Right lobe of liver (tissue), 6 donors: ENCODE measurements around the gene TOB1. TPM values are rescaled to one million over a fixed set of nuclear protein-coding genes. Genes with fewer than 3 reads are reported as not detected.

Experiments
- ATAC-seq, 4 donors: fragments of 200-7000 bp; cut with Tn5 transposase; one replicate each; pipeline ENCODE4 v1.9.1; 2020; ENCODE audit warnings: mild to moderate bottlenecking in 4 of 4, moderate library complexity in 4 of 4
- DNase-seq, 3 donors: peaks; one replicate each; pipeline ENCODE4 v3.0.0-alpha.2; 2020
- H3K27ac ChIP-seq, 3 donors: fragments of 200-600 bp; one replicate each; pipeline ENCODE4 v1.8.0; 2022
- H3K27me3 ChIP-seq, 2 donors: fragments of 200-600 bp; one replicate each; pipeline ENCODE4 v1.8.0; 2022
- H3K36me3 ChIP-seq, 4 donors: fragments of 200-600 bp; sonication (generic) in 1 of 4; one replicate each; pipeline versions ENCODE4 v1.5.1 to v1.8.0; 2017 to 2022; ENCODE audit warnings: control low read depth in 1 of 4
- H3K4me1 ChIP-seq, 4 donors: fragments of 200-600 bp; sonication (generic) in 1 of 4; one replicate each; pipeline versions ENCODE4 v1.5.1 to v1.8.0; 2017 to 2022; ENCODE audit warnings: control low read depth in 1 of 4
- H3K4me3 ChIP-seq, 3 donors: fragments of 200-600 bp; one replicate each; pipeline ENCODE4 v1.8.0; 2022
- H3K9me3 ChIP-seq, 4 donors: fragments of 200-600 bp; sonication (generic) in 1 of 4; one replicate each; pipeline versions ENCODE4 v1.5.1 to v1.8.0; 2017 to 2022; ENCODE audit warnings: control low read depth in 1 of 4
- POLR2A ChIP-seq: fragments of 450-650 bp; IDR thresholded peaks from one replicate; pipeline ENCODE4 v1.6.1; 2017; ENCODE audit warnings: antibody characterized with exemption, mild to moderate bottlenecking
- WGBS: methylation state at CpG from one replicate; pipeline ENCODE4 v1.1.6; 2018; ENCODE audit warnings: low coverage, low lambda C conversion rate; ENCODE audit not compliant: insufficient coverage; ENCODE audit errors: missing lambda C conversion rate; 5-methylcytosine and 5-hydroxymethylcytosine counted together
- intact Hi-C, 2 donors: fragments of 100-400 bp; cut with DNase I; formaldehyde crosslinking; loops; one replicate each; pipeline versions ENCODE4 v1.11.2 to v1.14.1; 2022
- total RNA-seq, 6 experiments: library from RNA; depleted of rRNA in 2 of 6; stranded (reverse); fragments of >200 nt in 2 of 6; fragmentation: NEBNext Ultra II Directional in 3 of 6; extraction: Animal tissue kit (Norgen Biotek cat#: 25700) in 3 of 6; gene quantifications; one replicate each; pipeline versions ENCODE4 v1.1.0 to v1.2.4, GENCODE V29; 2016 to 2023
- TF ChIP-seq, protein P1 (sequence below), 4 donors: fragments of 200-600 bp in 3 of 4; fragments of 450-650 bp in 1 of 4; IDR thresholded peaks; one replicate each; pipeline versions ENCODE4 v1.5.1 to v1.8.0; 2016 to 2022; ENCODE audit warnings: antibody characterized with exemption in 4 of 4, mild to moderate bottlenecking in 2 of 4
- donor health status: DM: no; HTN: yes; CAD: no.
- donor health status: DM: no; HTN: no; CAD: no.
- donor health status: DM: no; HTN: no; CAD: no.
- donor health status: DM: no; HTN: yes; CAD: no.
- donor health status: DM: no; HTN: yes; CAD: no.

Gene TOB1
- total RNA-seq, 6 experiments from 2014 or later = 36.2 to 222 (median 82.1) TPM

- intact Hi-C loops = loop anchor here in 1 of 2 donors (5.0 kb wide), 1 partner anchor 82 kb away; no protein-coding TSS in a partner anchor
- TF ChIP-seq POLR2A = no peak
- TF ChIP-seq, protein P1, sequence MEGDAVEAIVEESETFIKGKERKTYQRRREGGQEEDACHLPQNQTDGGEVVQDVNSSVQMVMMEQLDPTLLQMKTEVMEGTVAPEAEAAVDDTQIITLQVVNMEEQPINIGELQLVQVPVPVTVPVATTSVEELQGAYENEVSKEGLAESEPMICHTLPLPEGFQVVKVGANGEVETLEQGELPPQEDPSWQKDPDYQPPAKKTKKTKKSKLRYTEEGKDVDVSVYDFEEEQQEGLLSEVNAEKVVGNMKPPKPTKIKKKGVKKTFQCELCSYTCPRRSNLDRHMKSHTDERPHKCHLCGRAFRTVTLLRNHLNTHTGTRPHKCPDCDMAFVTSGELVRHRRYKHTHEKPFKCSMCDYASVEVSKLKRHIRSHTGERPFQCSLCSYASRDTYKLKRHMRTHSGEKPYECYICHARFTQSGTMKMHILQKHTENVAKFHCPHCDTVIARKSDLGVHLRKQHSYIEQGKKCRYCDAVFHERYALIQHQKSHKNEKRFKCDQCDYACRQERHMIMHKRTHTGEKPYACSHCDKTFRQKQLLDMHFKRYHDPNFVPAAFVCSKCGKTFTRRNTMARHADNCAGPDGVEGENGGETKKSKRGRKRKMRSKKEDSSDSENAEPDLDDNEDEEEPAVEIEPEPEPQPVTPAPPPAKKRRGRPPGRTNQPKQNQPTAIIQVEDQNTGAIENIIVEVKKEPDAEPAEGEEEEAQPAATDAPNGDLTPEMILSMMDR (IDR thresholded peaks at IDR 0.05) = no peak
- H3K36me3 ChIP-seq = peaks cover 0 to 27% (median 14%) of the 10 kb centered on the region in 4 donors
- peaks cover 0 to 12% (median 3%) of the 10 kb centered on the region in 4 donors for H3K4me1 ChIP-seq
- peak; percentile 69 to 81 (median 76) for DNase-seq
- WGBS = under 1% methylated on average over 20 of the region's 50 CpGs
- peak; percentile 6 to 26 (median 12) for ATAC-seq
- H3K27me3 ChIP-seq = no peaks in the 10 kb centered on the region
- H3K27ac ChIP-seq = peak overlapping the region; percentile 96 to 100 (median 96)
- peak overlapping the region; percentile 68 to 79 (median 73) for H3K4me3 ChIP-seq
- no peaks in the 10 kb centered on the region for H3K9me3 ChIP-seq
These were observed 890 bp downstream of the TOB1 start for GRCh38 chr17:50865060-50865867.

DNA sequence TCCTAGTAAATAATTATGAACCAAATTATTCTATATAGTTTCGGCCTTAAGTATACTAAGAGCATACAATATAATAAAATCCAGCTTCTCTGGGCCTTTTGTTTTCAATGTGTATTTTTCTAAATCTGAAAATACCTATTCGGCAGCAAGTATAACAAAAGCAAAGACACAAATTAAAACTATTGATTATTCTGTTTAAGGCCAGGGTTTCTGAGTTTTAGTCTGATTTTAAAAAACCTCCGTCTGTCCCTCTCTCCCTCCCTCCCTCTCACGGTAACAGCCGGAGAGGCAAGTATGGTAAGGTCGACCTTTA is 1.5 kb downstream of the TOB1 start:
- ATAC-seq = no peak
- peaks cover 0 to 12% (median 3%) of the 10 kb centered on the region in 4 donors for H3K4me1 ChIP-seq
- H3K27ac ChIP-seq = peak overlapping the region; percentile 96 to 100 (median 96)
- H3K4me3 ChIP-seq = peak overlapping the region; percentile 68 to 79 (median 73)
- no peaks in the 10 kb centered on the region for H3K9me3 ChIP-seq
- peaks cover 0 to 27% (median 14%) of the 10 kb centered on the region in 4 donors for H3K36me3 ChIP-seq
- TF ChIP-seq POLR2A = no peak
- TF ChIP-seq, protein P1 (IDR thresholded peaks at IDR 0.05) = no peak
- no peak for DNase-seq
- 6% methylated on average over 6 of the region's 6 CpGs for WGBS
- intact Hi-C loops = loop anchor here (5.0 kb wide), 1 partner anchor 83 kb away; no protein-coding TSS in a partner anchor
- H3K27me3 ChIP-seq = no peaks in the 10 kb centered on the region

DNA sequence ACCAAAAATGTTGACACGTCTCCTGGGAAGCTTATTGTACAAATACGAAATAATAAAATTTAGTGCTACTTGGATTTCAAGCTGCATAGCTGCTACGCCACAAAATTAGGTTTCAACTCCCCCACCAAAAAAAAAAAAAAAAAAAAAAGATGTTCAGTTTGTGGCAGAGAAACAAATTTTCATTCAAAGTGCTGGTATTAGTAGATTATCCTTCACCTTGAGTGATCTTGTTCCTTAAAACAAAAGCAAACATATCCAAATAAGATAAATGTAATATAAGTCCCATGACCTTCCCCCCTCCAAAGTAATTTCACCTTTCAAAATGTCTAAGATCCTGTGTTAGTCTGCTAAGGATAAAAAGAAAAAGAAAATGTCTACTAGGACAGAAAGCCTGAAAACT is 2.2 kb downstream of the TOB1 start:
- H3K9me3 ChIP-seq = no peaks in the 10 kb centered on the region
- 21% methylated on average over 3 of the region's 3 CpGs for WGBS
- TF ChIP-seq POLR2A = no peak
- TF ChIP-seq, protein P1 (IDR thresholded peaks at IDR 0.05) = no peak
- peak overlapping the region in 2 of 3 donors; percentile 96 to 100 for H3K27ac ChIP-seq
- intact Hi-C loops = loop anchor here in 1 of 2 donors (5.0 kb wide), 1 partner anchor 83 kb away; no protein-coding TSS in a partner anchor
- H3K27me3 ChIP-seq = no peaks in the 10 kb centered on the region
- ATAC-seq (no peak), DNase-seq (no peak)
- peaks cover 0 to 27% (median 14%) of the 10 kb centered on the region in 4 donors for H3K36me3 ChIP-seq
- H3K4me1 ChIP-seq = peaks cover 0 to 12% (median 3%) of the 10 kb centered on the region in 4 donors
- H3K4me3 ChIP-seq = peak overlapping the region; percentile 68 to 79 (median 73)

- intact Hi-C loops = loop anchor here in 1 of 2 donors (5.0 kb wide), 1 partner anchor 84 kb away; no protein-coding TSS in a partner anchor
- peaks cover 0 to 12% (median 3%) of the 10 kb centered on the region in 4 donors for H3K4me1 ChIP-seq
- no peaks in the 10 kb centered on the region for H3K27me3 ChIP-seq
- H3K9me3 ChIP-seq = no peaks in the 10 kb centered on the region
- TF ChIP-seq POLR2A = no peak
- TF ChIP-seq, protein P1 (IDR thresholded peaks at IDR 0.05) = peak; percentile 47 to 59 (median 50)
- ATAC-seq (peak in 1 of 4 donors; percentile 12), DNase-seq (peak in 1 of 3 donors; percentile 57)
- peak overlapping the region; percentile 20 to 73 (median 68) for H3K4me3 ChIP-seq
- H3K36me3 ChIP-seq = peaks cover 0 to 27% (median 14%) of the 10 kb centered on the region in 4 donors
- 29% methylated on average over 9 of the region's 11 CpGs for WGBS
- peak overlapping the region in 2 of 3 donors; percentile 96 to 100 for H3K27ac ChIP-seq
These were observed 2.8 kb downstream of the TOB1 start for GRCh38 chr17:50863221-50863843.
